ENCODE measurements around the gene TRIM39.
"Not testable (repeated sequence)": the region's sequence is repeated elsewhere in the genome, so short reads cannot be mapped to it uniquely, and the experiment has no call there.

Gene TRIM39

GRCh38 chr6:30369280-30369679 is 42.6 kb downstream of the TRIM39 start:
- not testable (repeated sequence) for ATAC-seq

- no peak for ATAC-seq
These were observed 51.7 kb downstream of the TRIM39 start for GRCh38 chr6:30378290-30378937.

DNA sequence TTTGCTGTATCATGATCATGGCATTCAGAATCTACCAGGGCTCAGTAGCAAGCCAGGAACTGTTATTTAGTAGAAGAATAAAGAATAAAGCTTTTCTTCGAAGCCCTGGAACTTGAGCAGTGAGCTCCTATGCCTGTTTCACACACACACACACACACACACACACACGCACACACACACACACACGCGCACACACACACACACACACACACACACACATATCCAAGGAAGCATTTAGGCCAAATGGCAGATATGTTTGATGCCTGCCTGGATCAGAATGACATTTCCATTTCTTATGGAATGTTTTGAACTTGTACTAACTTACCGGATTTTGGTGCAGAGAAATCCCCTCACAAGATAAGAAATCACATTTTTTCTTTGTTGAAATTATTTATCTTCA is 53.7 kb downstream of the TRIM39 start:
- ATAC-seq = no peak

DNA sequence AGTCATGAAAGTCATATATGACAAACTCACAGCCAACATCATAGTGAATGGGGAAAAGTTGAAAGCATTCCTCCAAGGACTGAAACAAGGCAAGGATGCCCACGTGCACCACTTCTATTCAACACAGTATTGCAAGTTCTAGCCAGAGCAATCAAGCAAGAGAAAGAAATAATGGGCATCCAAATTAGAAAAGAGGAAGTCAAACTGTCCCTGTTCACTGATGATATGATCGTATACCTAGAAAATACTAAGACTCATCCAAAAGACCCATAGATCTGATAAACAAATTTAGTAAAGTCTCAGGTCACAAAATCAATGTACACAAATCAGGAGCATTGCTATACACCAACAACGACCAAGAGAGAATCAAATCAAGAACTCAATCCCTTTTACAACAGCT is 59.4 kb downstream of the TRIM39 start:
- ATAC-seq = no peak

GRCh38 chr6:30391240-30391639 is 64.5 kb downstream of the TRIM39 start:
- ATAC-seq = no peak

Measured in activated CD4-positive, CD25-positive, alpha-beta regulatory T cell treated with anti-CD3 and anti-CD28 coated beads, Interleukin-2, amount 50 U/mL, for 24 hours (primary cell).